AG04449 (cell line): ENCODE measurements around the gene POMP.

Source experiments
- CTCF ChIA-PET: fragments of 350-600 bp; formaldehyde crosslinking; extraction: SDS; loops from one replicate; lab custom pipeline; 2021; ENCODE audit warnings: antibody characterized with exemption; lab: Yijun Ruan, JAX
- POLR2A ChIA-PET: fragments of 400-600, 350-600 bp; formaldehyde crosslinking; extraction: SDS; loops from one replicate; lab custom pipeline; 2020; ENCODE audit warnings: antibody characterized with exemption, inconsistent platforms; lab: Yijun Ruan, JAX
- DNase-seq: peaks from one replicate; pipeline ENCODE4 v3.0.0-alpha.2; 2010; ENCODE audit warnings: low read depth, low spot score
- H3K4me3 ChIP-seq: 2 replicates; pipeline ENCODE4 v1.5.1; 2011; ENCODE audit warnings: low read depth, mild to moderate bottlenecking, control low read depth, low read length
- CTCF ChIP-seq: IDR thresholded peaks from one replicate; pipeline ENCODE4 v1.5.1; 2011; ENCODE audit warnings: mild to moderate bottlenecking, moderate library complexity, low read length, control low read depth, inconsistent platforms; ENCODE audit not compliant: insufficient read depth; ENCODE audit errors: missing control alignments

The POMP gene

GRCh38 chr13:28615916-28616446, 42.9 kb upstream of the POMP start:
- CTCF ChIA-PET = no interaction called here
- DNase-seq = no peak
- POLR2A ChIA-PET = no interaction called here
- no peak overlapping the region for H3K4me3 ChIP-seq
- TF ChIP-seq CTCF = no peak

- TF ChIP-seq CTCF = no peak
- no peak overlapping the region for H3K4me3 ChIP-seq
- no peak for DNase-seq
- ChIA-PET POLR2A (no interaction called here), CTCF (no interaction called here)
These were observed 40.5 kb upstream of the POMP start for GRCh38 chr13:28618230-28618994.

- ChIA-PET POLR2A (interaction anchor here (0.9 kb wide), 1 partner anchor 11 kb away, joined by 3 read pairs; no protein-coding TSS in a partner anchor), CTCF (interaction anchor here (0.9 to 1.0 kb wide), 3 partner anchors 8 to 16 kb away, joined by 3 read pairs; no protein-coding TSS in a partner anchor)
- H3K4me3 ChIP-seq = no peak overlapping the region
- no peak for TF ChIP-seq CTCF
- no peak for DNase-seq
These were observed 38.7 kb upstream of the POMP start for GRCh38 chr13:28620011-28620830.

GRCh38 chr13:28621449-28621848, 37.5 kb upstream of the POMP start:
- TF ChIP-seq CTCF = no peak
- POLR2A ChIA-PET = no interaction called here
- no peak for DNase-seq
- H3K4me3 ChIP-seq = no peak overlapping the region
- CTCF ChIA-PET = no interaction called here

- ChIA-PET CTCF (interaction anchor here (1.1 kb wide), 1 partner anchor 293 kb away, joined by 3 read pairs; no protein-coding TSS in a partner anchor), POLR2A (no interaction called here)
- DNase-seq = no peak
- H3K4me3 ChIP-seq = no peak overlapping the region
- TF ChIP-seq CTCF = no peak
These were observed 36.6 kb upstream of the POMP start for GRCh38 chr13:28622286-28622685.
